ENCODE results near the gene ITIH5.
"Not testable (repeated sequence)": the region's sequence is repeated elsewhere in the genome, so short reads cannot be mapped to it uniquely, and the experiment has no call there.

Gene ITIH5

DNA sequence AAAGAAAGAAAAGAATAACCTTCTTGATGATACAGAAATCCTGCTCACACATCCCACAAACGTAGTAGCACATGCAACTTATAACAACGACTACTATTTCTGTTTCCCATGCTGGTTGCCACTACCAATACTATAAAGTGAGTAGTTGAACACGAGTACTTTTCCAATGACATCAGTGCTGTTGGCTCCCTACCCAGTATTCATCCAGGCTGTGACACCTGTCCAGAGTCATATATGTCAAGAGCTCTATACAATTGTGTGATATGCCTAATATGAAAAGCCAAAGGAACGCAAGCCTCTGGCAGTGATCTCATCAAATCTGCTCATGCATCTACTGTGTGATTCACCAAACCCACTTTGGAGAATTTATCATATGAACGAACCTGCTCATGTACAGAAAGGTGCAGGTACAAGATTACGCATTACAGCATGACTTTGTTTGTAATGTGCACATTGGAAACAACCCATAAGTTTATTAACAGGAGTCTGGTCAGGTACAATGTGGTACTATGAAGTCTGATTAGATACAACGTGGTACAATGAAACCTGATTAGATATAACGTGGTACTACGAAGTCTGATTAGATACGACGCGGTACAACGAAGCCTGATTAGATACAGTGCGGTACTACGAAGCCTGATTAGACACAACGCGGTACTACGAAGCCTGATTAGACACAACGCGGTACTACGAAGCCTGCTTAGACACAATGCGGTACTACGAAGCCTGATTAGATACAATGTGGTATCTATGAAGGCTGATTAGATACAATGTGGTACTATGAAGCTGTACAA lies 5.8 kb upstream of the ITIH5 start:
- ATAC-seq (replicated peaks; ENCODE audit: extremely low read depth, poor library complexity, severe bottlenecking) (no peak), DNase-seq (ENCODE audit: low spot score in 2 of 2) (no peak)
- Mint-ChIP-seq H3K27ac (ENCODE audit: low read depth) (no peak overlapping the region), H3K36me3 (ENCODE audit: insufficient read depth) (no peaks in the 10 kb centered on the region), H3K27me3 (peaks cover 95% of the 10 kb centered on the region), H3K9me3 (no peaks in the 10 kb centered on the region), H3K4me1 (peaks cover 5% of the 10 kb centered on the region), H3K4me3 (no peak overlapping the region)

DNA sequence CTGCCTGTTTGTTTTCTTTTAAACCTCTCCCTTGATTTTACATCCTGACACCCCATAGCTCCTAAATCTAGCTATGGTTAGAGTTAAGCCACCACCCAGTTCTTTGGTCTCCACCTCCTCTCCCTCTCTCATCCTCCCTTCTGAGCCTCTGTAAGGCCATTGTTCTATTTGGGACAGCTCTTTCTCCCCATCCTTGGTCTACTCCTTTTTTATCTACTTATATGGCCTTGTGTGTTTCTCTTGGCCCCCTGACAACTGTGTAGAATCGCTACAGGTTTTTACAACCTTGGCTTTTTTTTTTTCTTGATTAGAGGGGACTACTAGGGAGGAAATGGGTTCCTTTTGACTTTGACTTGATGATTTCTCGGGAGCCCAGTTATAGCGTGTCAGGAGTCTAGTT lies 3.4 kb upstream of the ITIH5 start:
- no peak for ATAC-seq (replicated peaks; ENCODE audit: extremely low read depth, poor library complexity, severe bottlenecking)
- Mint-ChIP-seq H3K36me3 (ENCODE audit: insufficient read depth) (no peaks in the 10 kb centered on the region), H3K27ac (ENCODE audit: low read depth) (no peak overlapping the region), H3K4me3 (no peak overlapping the region), H3K4me1 (peaks cover 12% of the 10 kb centered on the region), H3K27me3 (peaks cover 90% of the 10 kb centered on the region), H3K9me3 (no peaks in the 10 kb centered on the region)
- no peak for DNase-seq (ENCODE audit: low spot score in 2 of 2)

DNA sequence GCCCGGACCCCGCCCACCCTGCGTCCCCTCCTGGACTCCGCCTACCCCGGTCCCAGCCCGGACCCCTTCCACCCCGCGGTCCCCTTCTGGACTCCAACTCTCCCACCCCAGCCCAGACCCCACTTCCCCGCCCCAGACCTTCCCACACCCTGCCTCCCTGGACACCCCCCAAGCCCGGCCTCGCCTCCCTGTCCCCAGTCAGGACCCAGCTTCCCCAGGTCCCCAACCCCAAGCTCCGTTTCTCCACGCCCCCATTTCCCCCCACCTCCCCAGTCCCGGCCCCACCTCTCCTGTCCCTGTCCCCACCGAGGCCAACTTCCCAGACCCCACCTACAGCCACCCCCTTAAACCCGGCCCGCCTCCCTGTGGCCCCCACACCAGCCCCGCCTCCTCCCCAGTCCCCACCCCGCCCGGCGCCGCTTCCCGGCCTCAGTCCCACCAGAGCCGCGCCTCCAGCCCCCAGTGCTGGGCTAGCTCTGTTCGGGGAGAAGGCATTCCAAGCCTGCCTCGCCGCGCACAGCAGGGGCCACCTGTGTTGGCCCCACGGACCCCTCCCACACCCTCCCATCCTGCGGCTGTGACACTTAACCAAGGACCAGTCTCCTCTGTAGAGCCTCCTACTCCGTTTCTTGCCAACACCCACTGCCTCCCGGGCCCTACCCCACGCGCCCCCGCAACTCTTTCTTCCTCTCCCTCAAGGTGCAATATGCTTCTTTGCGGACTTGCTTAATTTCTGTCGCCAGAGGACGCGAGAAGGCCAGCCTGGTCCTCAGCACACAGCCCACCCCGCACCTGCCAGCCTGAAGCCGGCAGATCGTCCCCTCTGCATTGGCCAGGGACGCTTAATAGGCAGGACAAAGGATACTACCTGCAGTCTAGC lies 736 bp upstream of the ITIH5 start:
- Mint-ChIP-seq H3K36me3 (ENCODE audit: insufficient read depth) (no peaks in the 10 kb centered on the region), H3K27me3 (peaks cover 85% of the 10 kb centered on the region), H3K4me3 (peak overlapping the region; percentile 75), H3K9me3 (no peaks in the 10 kb centered on the region), H3K27ac (ENCODE audit: low read depth) (peak overlapping the region; percentile 47), H3K4me1 (peaks cover 12% of the 10 kb centered on the region)
- ATAC-seq (replicated peaks; ENCODE audit: extremely low read depth, poor library complexity, severe bottlenecking) (no peak), DNase-seq (ENCODE audit: low spot score in 2 of 2) (no peak)

DNA sequence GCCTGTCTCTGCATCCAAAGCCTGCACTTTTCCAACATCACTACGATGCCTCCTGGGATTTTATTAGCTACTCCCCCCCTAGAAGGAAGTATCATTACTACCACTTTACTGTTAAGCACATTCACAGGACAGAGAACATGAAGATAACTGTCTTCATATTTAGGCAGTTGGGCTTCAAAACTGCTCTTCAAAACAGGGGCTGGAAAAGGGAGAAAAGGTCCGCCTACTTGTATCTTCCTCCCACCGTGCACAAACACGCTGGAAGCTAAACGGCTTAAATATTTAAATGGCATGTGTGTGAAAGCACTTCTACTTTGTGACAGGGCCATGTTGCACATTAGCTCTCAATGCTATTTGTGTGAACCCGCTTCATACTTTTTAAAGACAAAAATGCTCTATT lies 999 bp downstream of the ITIH5 start:
- Mint-ChIP-seq H3K4me1 (peaks cover 12% of the 10 kb centered on the region), H3K27me3 (peaks cover 80% of the 10 kb centered on the region), H3K4me3 (peak overlapping the region; percentile 69), H3K27ac (ENCODE audit: low read depth) (no peak overlapping the region), H3K36me3 (ENCODE audit: insufficient read depth) (no peaks in the 10 kb centered on the region), H3K9me3 (no peaks in the 10 kb centered on the region)
- DNase-seq (ENCODE audit: low spot score in 2 of 2): no peak
- ATAC-seq (replicated peaks; ENCODE audit: extremely low read depth, poor library complexity, severe bottlenecking): no peak

DNA sequence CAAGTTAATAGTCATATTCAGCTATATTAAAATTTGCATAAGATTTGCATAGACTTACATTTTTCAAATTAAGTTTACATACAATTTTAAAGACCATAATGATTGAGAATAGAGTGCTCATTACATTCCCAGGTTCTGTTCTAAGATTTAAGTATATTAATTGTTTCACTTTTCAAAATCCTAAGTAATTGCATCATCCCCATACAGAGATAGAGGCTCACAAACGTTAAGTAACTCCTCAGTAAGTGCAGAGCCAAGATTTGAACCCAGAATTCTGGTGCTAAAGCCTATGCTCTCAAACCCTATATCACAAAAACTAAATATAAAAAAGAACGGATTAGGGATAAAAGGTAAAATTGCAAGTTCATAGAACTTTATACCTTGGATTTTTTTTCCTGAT lies 2.1 kb downstream of the ITIH5 start:
- no peak overlapping the region for H3K27ac Mint-ChIP-seq (ENCODE audit: low read depth)
- H3K9me3 Mint-ChIP-seq: no peaks in the 10 kb centered on the region
- no peaks in the 10 kb centered on the region for H3K36me3 Mint-ChIP-seq (ENCODE audit: insufficient read depth)
- ATAC-seq (replicated peaks; ENCODE audit: extremely low read depth, poor library complexity, severe bottlenecking): no peak
- H3K4me3 Mint-ChIP-seq: no peak overlapping the region
- H3K4me1 Mint-ChIP-seq: peaks cover 12% of the 10 kb centered on the region
- peaks cover 80% of the 10 kb centered on the region for H3K27me3 Mint-ChIP-seq
- DNase-seq (ENCODE audit: low spot score in 2 of 2): no peak

DNA sequence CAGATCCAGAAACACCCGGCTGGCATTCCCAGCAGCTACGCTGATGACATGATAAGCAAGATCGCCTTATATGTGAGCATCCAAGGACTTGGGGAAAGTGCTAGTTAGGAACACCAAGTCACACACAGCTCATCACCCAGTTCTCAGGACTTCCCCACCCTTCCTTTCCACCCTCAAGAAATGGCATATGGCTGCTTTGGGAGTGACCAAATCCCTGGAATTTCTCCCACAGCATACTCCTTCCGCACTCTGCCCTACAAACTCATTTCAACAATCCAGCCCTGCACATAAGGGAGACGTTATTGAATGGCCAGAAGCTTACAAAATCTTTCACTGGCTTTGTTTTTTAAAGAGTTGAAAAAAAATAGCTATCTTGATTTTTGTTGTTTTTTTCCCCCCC lies 4.2 kb downstream of the ITIH5 start:
- no peak for ATAC-seq (replicated peaks; ENCODE audit: extremely low read depth, poor library complexity, severe bottlenecking)
- H3K36me3 Mint-ChIP-seq (ENCODE audit: insufficient read depth): no peaks in the 10 kb centered on the region
- H3K4me1 Mint-ChIP-seq: peaks cover 6% of the 10 kb centered on the region
- no peak overlapping the region for H3K27ac Mint-ChIP-seq (ENCODE audit: low read depth)
- no peak for DNase-seq (ENCODE audit: low spot score in 2 of 2)
- peaks cover 78% of the 10 kb centered on the region for H3K27me3 Mint-ChIP-seq
- H3K9me3 Mint-ChIP-seq: no peaks in the 10 kb centered on the region
- no peak overlapping the region for H3K4me3 Mint-ChIP-seq

DNA sequence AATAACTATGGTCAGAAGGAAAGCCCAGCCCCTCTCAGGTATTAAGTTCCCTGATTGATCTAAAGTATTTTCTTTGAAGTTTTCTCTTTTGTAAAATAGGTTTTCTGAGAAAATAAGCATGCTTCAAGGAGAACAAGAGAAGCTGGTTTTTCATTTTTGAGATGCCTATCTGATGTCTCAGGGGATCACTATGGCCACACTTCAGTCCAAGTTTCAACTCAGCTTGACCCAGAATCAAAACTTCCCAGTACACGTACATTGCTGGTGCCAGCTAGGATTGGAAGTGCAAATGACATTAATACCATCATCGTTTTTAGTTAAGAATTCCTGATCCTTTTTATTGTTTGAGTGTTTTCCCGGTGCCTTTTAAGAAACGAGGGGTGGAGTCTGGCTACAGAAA lies 7.2 kb downstream of the ITIH5 start:
- no peak for DNase-seq (ENCODE audit: low spot score in 2 of 2)
- peaks cover 60% of the 10 kb centered on the region for H3K27me3 Mint-ChIP-seq
- ATAC-seq (replicated peaks; ENCODE audit: extremely low read depth, poor library complexity, severe bottlenecking): no peak
- H3K9me3 Mint-ChIP-seq: no peaks in the 10 kb centered on the region
- no peak overlapping the region for H3K27ac Mint-ChIP-seq (ENCODE audit: low read depth)
- no peaks in the 10 kb centered on the region for H3K4me1 Mint-ChIP-seq
- H3K4me3 Mint-ChIP-seq: no peak overlapping the region
- no peaks in the 10 kb centered on the region for H3K36me3 Mint-ChIP-seq (ENCODE audit: insufficient read depth)

DNA sequence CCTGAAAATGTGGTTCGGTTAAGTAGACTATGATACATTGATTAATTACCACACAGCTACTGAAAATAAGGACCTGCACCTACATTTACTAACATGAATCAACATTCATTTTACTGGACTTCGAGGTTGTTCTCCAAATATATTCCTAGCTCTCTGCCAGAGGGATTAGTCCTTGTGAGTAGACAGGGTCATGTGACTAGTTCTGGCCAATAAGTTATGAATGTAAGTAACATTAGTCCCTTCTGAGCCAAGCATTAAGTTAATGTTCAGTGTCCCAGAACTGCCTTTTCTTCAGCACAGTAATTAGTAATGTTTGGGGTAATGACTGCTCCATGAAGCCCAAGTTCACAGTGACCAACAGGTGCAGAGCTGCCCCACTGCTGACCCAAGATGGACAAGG lies 9.2 kb downstream of the ITIH5 start:
- Mint-ChIP-seq H3K4me3 (no peak overlapping the region), H3K9me3 (no peaks in the 10 kb centered on the region), H3K36me3 (ENCODE audit: insufficient read depth) (no peaks in the 10 kb centered on the region), H3K27me3 (peaks cover 52% of the 10 kb centered on the region), H3K27ac (ENCODE audit: low read depth) (no peak overlapping the region), H3K4me1 (no peaks in the 10 kb centered on the region)
- ATAC-seq (replicated peaks; ENCODE audit: extremely low read depth, poor library complexity, severe bottlenecking): no peak
- DNase-seq (ENCODE audit: low spot score in 2 of 2): no peak

DNA sequence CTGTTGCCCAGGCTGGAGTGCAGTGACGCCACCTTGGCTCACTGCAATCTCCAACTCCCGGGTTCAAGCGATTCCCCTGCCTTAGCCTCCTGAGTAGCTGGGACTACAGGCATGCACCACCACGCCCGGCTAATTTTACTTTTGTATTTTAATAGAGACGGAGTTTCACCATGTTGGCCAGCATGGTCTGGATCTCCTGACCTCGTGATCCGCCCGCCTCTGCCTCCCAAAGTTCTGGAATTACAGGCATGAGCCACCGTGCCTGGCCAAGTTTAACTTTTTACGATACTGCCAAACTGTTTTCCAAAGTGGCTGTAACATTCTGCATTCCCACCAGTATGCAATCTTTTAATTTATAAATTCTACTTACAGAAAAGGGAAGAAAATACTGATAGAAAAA lies 9.7 kb downstream of the ITIH5 start:
- not testable (repeated sequence) for DNase-seq (ENCODE audit: low spot score in 2 of 2); H3K4me3 Mint-ChIP-seq; ATAC-seq (replicated peaks; ENCODE audit: extremely low read depth, poor library complexity, severe bottlenecking); H3K27ac Mint-ChIP-seq (ENCODE audit: low read depth); H3K4me1 Mint-ChIP-seq; H3K36me3 Mint-ChIP-seq (ENCODE audit: insufficient read depth); H3K9me3 Mint-ChIP-seq
- peaks cover 52% of the 10 kb centered on the region for H3K27me3 Mint-ChIP-seq

DNA sequence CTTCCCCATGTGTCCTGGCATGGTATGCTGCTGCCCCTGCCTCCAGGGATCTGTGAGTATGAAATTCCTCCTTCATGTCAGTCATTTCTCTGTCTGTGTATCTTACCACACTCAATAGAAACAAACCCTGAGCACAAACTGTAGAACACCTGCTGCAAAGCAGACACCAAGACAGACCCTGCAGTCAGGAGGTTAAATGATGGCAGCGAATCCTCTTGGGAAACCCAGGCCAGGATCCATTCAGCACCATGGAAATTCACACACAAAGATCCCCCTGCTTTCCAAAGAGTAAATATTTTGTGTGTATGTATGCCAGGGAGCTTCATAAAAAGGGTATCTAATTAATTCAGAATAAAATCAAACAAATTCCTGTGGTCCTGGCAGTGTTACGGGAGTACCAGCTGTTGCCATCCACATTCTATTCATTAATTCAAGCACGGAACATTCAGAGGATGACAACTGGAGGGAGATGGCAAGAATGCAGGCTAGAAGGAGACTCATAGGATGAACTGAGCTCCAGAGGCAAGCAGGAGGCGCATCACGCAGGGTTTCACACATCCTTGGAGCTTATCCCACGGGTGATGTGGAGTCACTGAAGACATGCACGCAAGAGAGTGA lies 14.8 kb downstream of the ITIH5 start:
- H3K27me3 Mint-ChIP-seq: peaks cover 45% of the 10 kb centered on the region
- ATAC-seq (replicated peaks; ENCODE audit: extremely low read depth, poor library complexity, severe bottlenecking): no peak
- no peaks in the 10 kb centered on the region for H3K9me3 Mint-ChIP-seq
- H3K4me3 Mint-ChIP-seq: no peak overlapping the region
- H3K36me3 Mint-ChIP-seq (ENCODE audit: insufficient read depth): no peaks in the 10 kb centered on the region
- DNase-seq (ENCODE audit: low spot score in 2 of 2): no peak
- H3K4me1 Mint-ChIP-seq: no peaks in the 10 kb centered on the region
- H3K27ac Mint-ChIP-seq (ENCODE audit: low read depth): no peak overlapping the region

DNA sequence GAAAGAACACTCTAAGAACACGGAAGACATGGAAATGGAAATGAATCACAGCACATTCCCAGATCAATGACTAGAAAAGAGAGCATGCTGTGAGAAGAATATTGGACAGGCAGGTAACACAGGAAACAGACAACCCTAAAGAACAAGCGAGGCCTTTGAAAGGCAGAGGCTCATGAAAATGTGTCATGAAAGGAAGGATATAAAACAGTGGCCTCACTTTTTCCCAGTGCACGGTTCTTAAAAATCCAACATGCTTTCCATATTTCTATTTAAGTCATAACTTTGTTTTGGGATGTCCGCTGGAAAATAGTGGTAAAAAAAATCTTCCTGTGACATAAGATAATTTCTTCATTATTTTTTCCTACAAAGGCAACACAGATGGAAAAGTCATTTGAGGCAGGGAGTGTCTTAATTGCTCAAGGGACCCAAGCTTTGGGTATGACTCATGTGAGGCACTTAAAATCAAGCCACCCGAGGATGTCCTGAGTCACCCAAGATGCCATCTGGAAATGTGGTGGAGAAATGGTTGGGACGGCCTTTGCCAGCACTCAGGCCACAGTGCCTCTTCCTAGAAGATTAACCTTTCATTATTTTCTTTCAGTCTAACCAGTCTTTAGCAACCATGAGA lies 17.0 kb downstream of the ITIH5 start:
- no peaks in the 10 kb centered on the region for H3K4me1 Mint-ChIP-seq
- ATAC-seq (replicated peaks; ENCODE audit: extremely low read depth, poor library complexity, severe bottlenecking) (no peak), DNase-seq (ENCODE audit: low spot score in 2 of 2) (no peak)
- H3K27me3 Mint-ChIP-seq: peaks cover 52% of the 10 kb centered on the region
- H3K27ac Mint-ChIP-seq (ENCODE audit: low read depth): no peak overlapping the region
- no peak overlapping the region for H3K4me3 Mint-ChIP-seq
- H3K9me3 Mint-ChIP-seq: no peaks in the 10 kb centered on the region
- H3K36me3 Mint-ChIP-seq (ENCODE audit: insufficient read depth): no peaks in the 10 kb centered on the region

DNA sequence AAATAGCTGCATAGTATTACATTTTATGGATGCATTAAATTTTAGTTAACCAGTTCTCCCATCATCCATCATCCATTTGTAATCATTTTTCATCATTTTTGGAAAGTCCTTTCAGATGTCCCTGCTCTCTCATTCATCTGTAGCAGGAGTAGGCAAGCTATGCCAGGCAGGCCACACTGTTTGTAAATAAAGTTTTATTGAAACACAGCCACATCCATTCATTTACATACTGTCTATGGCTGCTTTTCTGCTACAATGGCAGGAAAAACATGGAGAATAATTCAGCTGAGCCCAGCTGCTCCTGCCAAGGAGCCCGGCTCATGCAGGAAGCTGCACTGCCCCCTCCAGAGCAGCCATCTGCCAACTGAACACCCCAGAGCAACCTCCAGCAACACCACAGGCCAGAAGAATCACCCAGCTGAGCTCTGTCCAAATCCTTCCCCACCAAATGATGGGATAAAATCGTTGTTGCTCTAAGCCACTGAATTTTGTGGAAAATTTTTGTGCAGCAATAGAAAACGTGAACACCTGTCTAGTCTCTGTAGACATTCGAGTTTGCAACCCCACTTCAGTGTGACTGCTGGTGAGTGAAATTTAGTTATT lies 19.6 kb downstream of the ITIH5 start:
- Mint-ChIP-seq H3K4me1 (no peaks in the 10 kb centered on the region), H3K36me3 (ENCODE audit: insufficient read depth) (no peaks in the 10 kb centered on the region), H3K4me3 (no peak overlapping the region), H3K27me3 (peaks cover 46% of the 10 kb centered on the region), H3K27ac (ENCODE audit: low read depth) (no peak overlapping the region), H3K9me3 (no peaks in the 10 kb centered on the region)
- ATAC-seq (replicated peaks; ENCODE audit: extremely low read depth, poor library complexity, severe bottlenecking) (no peak), DNase-seq (ENCODE audit: low spot score in 2 of 2) (no peak)

Measured in central memory CD8-positive, alpha-beta T cell (primary cell).